ENCODE results near the gene SLC24A4.

The SLC24A4 gene, protein sequence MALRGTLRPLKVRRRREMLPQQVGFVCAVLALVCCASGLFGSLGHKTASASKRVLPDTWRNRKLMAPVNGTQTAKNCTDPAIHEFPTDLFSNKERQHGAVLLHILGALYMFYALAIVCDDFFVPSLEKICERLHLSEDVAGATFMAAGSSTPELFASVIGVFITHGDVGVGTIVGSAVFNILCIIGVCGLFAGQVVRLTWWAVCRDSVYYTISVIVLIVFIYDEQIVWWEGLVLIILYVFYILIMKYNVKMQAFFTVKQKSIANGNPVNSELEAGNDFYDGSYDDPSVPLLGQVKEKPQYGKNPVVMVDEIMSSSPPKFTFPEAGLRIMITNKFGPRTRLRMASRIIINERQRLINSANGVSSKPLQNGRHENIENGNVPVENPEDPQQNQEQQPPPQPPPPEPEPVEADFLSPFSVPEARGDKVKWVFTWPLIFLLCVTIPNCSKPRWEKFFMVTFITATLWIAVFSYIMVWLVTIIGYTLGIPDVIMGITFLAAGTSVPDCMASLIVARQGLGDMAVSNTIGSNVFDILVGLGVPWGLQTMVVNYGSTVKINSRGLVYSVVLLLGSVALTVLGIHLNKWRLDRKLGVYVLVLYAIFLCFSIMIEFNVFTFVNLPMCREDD

DNA sequence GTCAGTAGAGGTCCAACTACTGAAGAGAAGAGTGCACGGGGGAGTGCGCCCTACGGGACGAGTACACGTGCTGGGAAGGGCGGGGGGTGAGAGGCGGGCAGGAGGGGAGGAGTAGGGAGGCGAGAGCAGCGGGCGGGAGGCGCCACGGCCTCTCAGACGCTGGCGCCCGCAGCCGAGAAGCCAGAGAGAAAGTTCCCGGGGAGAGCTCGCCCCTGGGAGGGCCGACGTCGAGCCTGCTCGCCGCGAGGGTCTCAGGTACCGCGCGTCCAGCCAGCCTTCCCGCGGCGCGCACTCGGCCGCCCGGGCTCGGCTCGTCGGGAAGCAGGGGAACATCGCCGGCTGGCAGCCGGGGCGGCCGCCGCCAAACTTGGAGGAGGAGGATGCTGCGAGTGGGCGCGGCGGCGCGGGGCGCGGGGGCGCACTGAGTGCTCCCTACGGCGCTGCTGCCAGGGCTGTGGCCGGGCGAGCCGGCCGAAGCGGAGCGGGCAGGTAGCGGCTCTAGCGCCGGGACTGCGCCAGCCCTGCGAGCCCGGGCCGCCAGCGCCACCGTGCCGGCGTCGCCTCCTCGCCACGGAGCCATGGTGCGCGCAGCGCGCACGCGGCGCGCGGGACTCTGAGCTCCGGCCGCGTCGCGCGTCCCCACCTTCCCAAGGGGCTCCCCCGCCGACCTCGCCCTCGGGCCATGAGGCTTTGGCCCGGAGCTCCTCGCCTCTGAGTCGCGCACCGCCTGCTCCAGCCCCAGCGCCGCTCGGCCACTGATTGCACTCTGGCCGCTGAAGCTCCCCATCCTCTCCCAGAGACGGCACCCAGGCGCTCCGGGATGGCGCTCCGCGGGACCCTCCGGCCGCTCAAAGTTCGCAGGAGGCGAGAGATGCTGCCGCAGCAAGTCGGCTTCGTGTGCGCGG, at the start of gene SLC24A4:
SLC24A4 (plus strand) TSS at position 155 of the 905 bp plus-strand sequence; CDS start at position 821, 666 bp downstream.
- DNase-seq, result no peak

DNA sequence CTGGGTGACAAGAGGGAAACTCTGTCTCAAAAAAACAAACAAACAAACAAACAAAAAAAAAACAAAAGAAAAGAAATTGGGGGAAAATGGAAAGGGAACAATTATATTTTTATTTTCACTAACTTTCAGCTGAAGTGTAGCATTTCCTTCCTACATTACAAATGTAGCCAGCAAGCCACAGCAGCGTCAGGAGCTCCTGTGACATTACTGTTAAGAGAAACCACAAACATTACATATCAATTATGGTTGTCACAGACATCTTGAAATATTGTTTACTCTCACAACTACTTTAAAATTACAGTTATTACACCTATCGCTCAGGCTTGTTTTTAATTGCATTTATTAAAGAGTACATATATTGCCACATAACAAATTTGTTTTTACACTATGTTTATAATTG, 49.8 kb upstream of the SLC24A4 start:
- DNase-seq, result no peak

GRCh38 chr14:92274055-92274454, 48.9 kb upstream of the SLC24A4 start:
- DNase-seq, result no peak

- DNase-seq, result no peak
Measured at GRCh38 chr14:92276074-92276473, 46.9 kb upstream of the SLC24A4 start.

GRCh38 chr14:92277031-92277430, 45.9 kb upstream of the SLC24A4 start:
- DNase-seq, result no peak

DNA sequence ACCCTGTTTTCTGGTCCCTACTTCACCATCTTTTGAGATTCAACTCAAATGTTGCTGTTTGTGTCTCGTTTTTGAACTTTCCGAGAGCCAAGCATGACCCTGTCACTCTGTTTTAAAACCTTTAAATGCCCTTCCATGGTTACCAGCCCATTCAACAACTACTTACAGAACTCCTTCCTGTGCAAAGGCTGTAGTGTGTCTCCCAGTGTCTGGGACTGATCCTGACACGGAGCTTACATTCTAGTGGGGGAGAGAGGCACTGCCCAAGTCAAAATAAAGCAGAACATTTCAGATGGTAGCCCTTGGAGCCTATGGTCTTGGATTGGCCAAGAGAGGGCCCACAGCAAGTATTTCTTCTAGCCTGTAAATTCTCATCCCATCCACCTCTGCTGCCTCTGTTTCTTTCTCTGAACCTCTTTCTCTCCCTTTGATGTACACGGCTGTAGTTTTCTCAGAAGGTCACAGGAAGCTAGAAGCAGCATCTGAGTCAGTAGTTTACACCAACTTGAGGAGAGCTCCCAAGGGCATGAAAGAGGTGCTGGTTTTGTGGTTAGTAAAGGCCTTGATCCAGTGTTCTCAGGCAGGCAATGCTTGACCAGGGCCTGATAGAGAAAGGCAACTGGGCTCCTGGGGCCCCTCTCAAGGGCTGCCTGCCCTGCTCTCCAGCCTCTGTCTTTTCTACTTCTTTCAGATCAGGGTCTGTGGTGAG, 42.3 kb upstream of the SLC24A4 start:
- no peak for DNase-seq

DNA sequence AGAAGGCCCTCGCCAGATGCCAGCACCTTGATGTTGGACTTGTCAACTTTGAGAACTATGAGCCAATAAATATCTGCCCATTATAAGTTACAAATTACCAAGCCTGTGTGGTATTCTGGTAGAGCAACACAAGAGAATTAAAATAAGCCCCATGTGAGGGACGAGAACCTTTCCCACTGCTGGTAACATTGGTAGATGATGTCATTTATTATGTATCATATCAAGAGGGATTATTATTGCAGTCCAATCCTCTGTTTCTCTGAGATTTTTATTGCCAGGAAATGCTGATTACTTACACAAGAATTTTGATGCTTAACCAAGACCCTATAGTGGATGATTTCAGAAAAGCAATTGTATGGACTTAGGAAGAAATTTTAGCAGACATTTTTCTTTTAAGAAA, 40.3 kb upstream of the SLC24A4 start:
- no peak for DNase-seq

DNA sequence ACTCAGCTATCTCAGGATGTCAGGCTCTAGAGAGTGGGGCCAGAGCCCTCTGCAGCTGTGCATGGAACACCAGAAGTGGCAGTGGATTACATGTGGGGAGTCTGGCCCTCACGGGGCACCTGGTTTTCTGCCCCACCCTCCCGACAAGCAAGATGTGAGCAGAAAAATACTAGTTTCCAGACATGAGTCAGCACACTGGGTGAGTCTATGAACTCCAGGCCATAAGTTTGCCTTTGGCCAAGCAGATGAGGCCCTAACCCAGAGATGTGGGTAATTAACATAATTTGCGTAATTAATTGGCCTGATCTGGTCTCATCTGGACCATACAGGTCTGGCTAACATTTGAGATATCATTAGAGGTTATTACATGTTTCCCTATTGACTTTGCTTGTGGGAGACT, 37.7 kb upstream of the SLC24A4 start:
- no peak for DNase-seq

- DNase-seq, result no peak
Measured at GRCh38 chr14:92287987-92288386, 35.0 kb upstream of the SLC24A4 start.

GRCh38 chr14:92288994-92289660, 33.8 kb upstream of the SLC24A4 start:
- no peak for DNase-seq

- DNase-seq, result no peak
Measured at GRCh38 chr14:92292673-92293072, 30.3 kb upstream of the SLC24A4 start.

GRCh38 chr14:92294506-92294905, 28.5 kb upstream of the SLC24A4 start:
- no peak for DNase-seq

DNA sequence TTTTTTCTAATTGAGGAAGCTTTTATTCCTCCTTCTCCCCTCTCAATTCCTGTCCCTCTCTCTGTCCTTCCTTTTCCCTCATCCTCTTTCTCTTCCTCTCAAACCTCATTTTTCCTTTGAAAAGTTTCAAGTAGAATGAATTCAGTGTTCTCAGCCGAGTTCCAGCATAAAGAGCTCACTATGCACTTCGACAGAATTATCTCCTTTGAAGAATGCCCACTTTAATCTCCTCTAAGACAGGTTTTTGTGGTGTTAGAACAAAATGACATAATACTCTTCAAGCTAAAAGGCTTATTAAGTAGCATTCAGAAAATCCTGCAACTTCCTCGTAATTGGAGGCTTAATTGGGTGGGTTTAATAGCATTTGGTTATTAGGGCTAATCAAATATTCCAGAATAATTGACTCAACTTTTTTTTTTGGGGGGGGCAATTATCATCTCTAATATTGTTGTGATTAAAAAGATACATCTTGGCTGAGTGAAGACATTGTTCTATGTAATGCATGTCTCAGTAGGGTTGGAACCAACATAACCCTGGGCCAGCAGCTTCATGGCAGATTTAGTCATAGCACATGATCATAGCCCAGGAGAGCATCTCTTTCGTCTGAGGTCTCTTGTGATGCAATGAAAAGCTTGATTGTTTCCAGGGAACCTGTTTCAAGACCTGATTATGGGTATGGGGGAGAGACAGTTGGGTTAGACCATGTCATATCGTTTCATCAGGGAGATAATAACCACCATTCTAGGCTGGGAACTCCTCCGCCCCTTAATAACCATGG, 25.0 kb upstream of the SLC24A4 start:
- DNase-seq, result no peak

GRCh38 chr14:92302481-92302880, 20.5 kb upstream of the SLC24A4 start:
- no peak for DNase-seq

- DNase-seq, result no peak
Measured at GRCh38 chr14:92308716-92309115, 14.2 kb upstream of the SLC24A4 start.

DNA sequence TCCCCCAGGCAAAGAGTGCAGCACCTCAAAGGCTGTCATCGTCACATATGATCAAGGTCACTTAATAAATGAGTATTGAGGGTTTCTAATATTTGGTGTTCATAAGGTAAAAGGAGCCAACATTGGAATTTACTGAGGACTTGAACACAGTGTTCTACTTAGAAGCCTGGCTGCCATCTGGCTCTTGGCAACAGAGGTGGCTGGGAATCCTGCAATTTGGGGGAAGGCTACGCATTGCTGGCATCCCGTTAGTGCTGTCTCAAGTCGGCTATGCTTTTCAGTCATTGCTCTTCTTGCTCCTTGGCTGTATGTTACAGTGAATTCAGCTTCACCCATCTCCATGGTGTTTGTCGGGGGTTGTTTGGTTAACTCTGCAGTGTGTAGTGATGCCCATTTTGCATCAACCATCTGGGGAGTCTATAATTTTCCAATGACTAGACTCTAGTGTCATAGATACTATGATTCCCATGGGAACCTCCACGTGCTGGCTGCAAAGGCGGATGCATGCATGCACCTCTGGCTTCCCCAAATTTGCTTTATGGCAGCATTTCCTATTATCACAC, 12.9 kb upstream of the SLC24A4 start:
- no peak for DNase-seq

DNA sequence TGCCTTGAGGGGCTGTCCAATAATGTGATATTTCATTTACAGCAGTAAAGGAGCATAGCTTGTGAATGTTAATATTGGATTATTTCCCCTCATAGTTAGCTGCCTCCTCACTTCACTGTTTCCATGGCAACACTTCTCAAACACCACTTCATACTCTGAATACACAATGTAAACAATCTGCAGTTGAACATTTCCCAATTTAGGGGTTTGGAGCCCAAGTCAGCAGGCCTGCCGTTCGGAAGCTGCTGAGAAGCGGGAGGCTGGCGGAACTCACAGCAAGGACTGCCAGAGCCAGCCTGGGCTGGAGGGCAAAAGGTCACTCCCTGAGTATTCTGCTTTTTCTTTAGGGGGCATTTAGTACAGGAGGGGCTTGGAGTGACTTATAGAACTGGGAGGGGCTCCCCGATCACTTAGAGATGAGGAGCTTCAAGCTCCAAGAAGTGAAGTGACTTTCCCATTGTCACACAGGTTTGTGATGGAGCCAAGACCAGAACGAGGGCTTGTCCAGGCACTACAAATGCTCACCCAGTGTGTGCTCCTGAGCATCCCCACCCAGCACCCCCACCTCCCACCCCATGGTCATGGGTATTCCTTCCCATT, 12.1 kb upstream of the SLC24A4 start:
- DNase-seq, result no peak

GRCh38 chr14:92314182-92314581, 8.8 kb upstream of the SLC24A4 start:
- no peak for DNase-seq

DNA sequence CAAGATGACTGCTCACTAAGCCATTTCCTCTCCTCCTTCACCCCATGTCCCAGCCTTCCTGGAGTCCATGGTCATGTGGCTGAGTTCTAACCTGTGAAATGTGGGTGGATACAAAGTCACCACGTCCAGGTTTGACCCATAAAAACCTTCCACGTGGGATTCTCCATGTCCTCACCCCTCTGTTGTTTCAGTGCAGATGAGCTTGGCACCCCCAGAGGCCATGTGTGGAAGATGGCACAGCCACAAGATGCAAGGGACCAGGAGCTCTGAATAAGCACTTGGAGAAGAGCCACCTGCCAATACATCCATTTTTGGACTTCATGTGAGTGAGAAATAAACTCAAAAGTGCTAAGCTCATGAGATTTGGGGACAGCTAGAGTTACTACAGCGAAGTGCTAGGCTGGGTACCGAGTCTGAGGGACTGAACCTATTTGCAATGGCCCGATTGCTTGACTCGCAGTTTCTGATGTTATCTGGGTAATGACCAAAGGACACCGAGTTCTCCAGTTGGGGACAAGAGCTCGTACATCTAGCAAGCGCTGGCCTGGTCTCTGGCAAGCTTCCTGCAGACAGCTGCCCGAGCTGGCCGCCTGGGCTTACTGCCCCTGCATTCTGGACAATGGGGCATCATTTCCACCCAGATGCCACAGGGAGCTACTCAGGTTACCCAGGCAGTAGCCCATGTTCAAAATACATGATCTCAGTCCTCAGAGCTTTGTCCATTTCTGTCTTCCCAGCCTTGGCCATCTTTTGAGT, 7.7 kb upstream of the SLC24A4 start:
- no peak for DNase-seq

- no peak for DNase-seq
Measured at GRCh38 chr14:92316176-92316575, 6.8 kb upstream of the SLC24A4 start.

Measured in DMS153 (cell line).